GM12891 (cell line): ENCODE measurements around the gene TUBB2A.

Experiments
- POLR2A ChIP-seq: IDR thresholded peaks from 2 replicates; pipeline ENCODE4 v1.6.1; 2011; ENCODE audit warnings: low read depth, low read length, control low read depth
- POLR2AphosphoS5 ChIP-seq: IDR thresholded peaks from 2 replicates; pipeline ENCODE4 v1.6.1; 2011; ENCODE audit warnings: low read depth, low read length, control low read depth
- POU2F2 ChIP-seq: IDR thresholded peaks from 2 replicates; pipeline ENCODE4 v1.6.1; 2011; ENCODE audit warnings: low read depth, mild to moderate bottlenecking, control low read depth, low read length, moderate library complexity
- TAF1 ChIP-seq: IDR thresholded peaks from 2 replicates; pipeline ENCODE4 v1.6.1; 2011; ENCODE audit warnings: low read depth, low read length, control low read depth

DNA sequence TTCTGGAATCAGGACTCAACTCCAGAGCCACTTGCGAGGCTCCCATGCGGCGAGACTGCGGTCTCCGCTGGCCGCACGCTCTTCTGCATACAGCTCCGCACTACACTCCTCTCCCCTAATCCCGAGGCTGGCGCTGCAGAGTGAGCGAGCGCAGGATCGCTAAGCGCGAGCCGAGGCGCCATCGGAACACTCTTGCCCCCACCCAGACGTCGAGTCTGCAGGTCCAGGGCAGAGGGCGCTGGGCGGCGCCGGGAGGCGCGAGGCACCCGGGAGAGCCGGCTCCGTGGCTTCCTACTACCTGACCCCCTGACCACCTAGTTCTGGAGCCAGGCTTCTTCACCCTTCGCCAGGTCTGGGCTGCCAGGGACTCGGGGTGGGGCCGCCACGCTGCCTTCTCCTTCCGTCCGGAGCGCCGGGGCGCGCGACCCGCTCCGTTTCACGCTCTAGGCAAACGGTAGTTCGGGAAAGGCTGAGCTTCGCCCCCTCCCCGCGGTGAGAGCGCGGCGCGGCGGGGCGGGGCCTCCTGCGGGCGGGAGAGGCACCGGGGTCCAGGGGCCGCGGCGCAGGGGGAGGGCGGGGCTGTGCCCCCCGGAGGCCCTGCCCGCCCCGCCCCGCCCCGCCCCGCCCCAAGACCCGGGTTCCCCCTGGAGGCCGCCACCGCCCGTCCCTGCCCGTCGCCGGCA lies 5.4 kb upstream of the TUBB2A start:
- TF ChIP-seq POLR2AphosphoS5 (no peak), POLR2A (no peak), TAF1 (no peak), POU2F2 (0 out of 2 replicates have a peak, but pooled peaks have one; percentile 8)
